ENCODE measurements around the gene DYNLT4. TPM values are rescaled to one million over a fixed set of nuclear protein-coding genes. Genes with fewer than 3 reads are reported as not detected.

DYNLT4 gene
- total and polyA plus RNA-seq, 2 of the 13 experiments (the other 11 are each of a cell fraction or from before 2014, with no cell fraction given), result 0.77 TPM; not detected in 1

GRCh38 chr1:44785501-44786137 is 21.5 kb downstream of the DYNLT4 start:
- BruUV-seq (replicated peaks), result no TSS peak

More at GRCh38 chr1:44785501-44786137, 21.5 kb downstream of the DYNLT4 start:
- Histone ChIP-seq H3K9me3 (ENCODE audit: low read length) (no peaks in the 10 kb centered on the region), H3K4me1 (ENCODE audit: insufficient read depth, low read length) (peaks cover 55% of the 10 kb centered on the region), H3K36me3 (replicated peaks in 1 of 2; ENCODE audit: control insufficient read depth in 1 of 2, insufficient read depth in 2 of 2, low read length in 2 of 2) (no peaks in the 10 kb centered on the region), H2AFZ (ENCODE audit: low read length) (no peak overlapping the region), H3K79me2 (ENCODE audit: insufficient read depth, low read length) (no peaks in the 10 kb centered on the region), H3K27me3 (ENCODE audit: control insufficient read depth in 1 of 2, insufficient read depth in 2 of 2, low read length in 2 of 2) (peaks cover 3 to 13% of the 10 kb centered on the region in 2 experiments; a peak in 2 of 5 replicates), H3K27ac (ENCODE audit: extremely low read length, insufficient read depth, low read length) (no peak overlapping the region), H3K4me2 (ENCODE audit: low read depth, low read length) (peak overlapping the region; percentile 76), H3K9ac (ENCODE audit: insufficient read depth, low read depth, low read length) (peak overlapping the region; percentile 83; the same call in 1 of the 2 replicates), H3K4me3 (replicated peaks in 1 of 3; ENCODE audit: insufficient read depth in 1 of 3, low read depth in 2 of 3, low read length in 3 of 3) (peak overlapping the region in 1 of 3 experiments; percentile 79; a peak in 2 of 6 replicates), H4K20me1 (ENCODE audit: insufficient read depth, low read length) (no peaks in the 10 kb centered on the region)
- DNase-seq (ENCODE audit: low spot score) (no peak), ATAC-seq (no peak), FAIRE-seq (no peak)
- POLR2A ChIA-PET, result interaction anchor here (1.0 to 3.6 kb wide), 3 partner anchors 15 to 55 kb away, joined by 3 to 34 read pairs (median 20); partner anchors contain the start of genes BTBD19, DYNLT4 and PLK3
- in situ Hi-C loops (cut with HindIII; ENCODE audit: extremely low pct_ligation_motif_present, low pct_unique_long_range_greater_than_20kb), result no loop called here
- intact Hi-C loops (cut with micrococcal nuclease; ENCODE audit: unreplicated experiment), result no loop called here
- WGBS (ENCODE audit: low lambda C conversion rate), result 28% methylated on average over 11 of the region's 11 CpGs
- peak; percentile 11; the same call in 1 of the 2 replicates for TF ChIP-seq ZFX (CRISPR knock-in tag; IDR thresholded peaks at IDR 0.05; ENCODE audit: low read depth)
- TF ChIP-seq HMGXB3 (CRISPR knock-in tag; IDR thresholded peaks at IDR 0.05; ENCODE audit: borderline replicate concordance), result 0 out of 2 replicates have a peak, but pooled peaks have one; percentile 21
- TF ChIP-seq ZNF530 (CRISPR knock-in tag; IDR thresholded peaks at IDR 0.05; ENCODE audit: low read depth), result no peak
- TF ChIP-seq SAFB2 (CRISPR knock-in tag; IDR thresholded peaks at IDR 0.05; ENCODE audit: borderline replicate concordance, low read depth), result 0 out of 2 replicates have a peak, but pooled peaks have one; percentile 28
- TF ChIP-seq ZNF343 (CRISPR knock-in tag; IDR thresholded peaks at IDR 0.05), result 0 out of 2 replicates have a peak, but pooled peaks have one; percentile 58
- no peak for TF ChIP-seq IRX3 (CRISPR knock-in tag; IDR thresholded peaks at IDR 0.05; ENCODE audit: borderline replicate concordance, low read depth)
- TF ChIP-seq ZNF543 (CRISPR knock-in tag; IDR thresholded peaks at IDR 0.05), result 0 out of 2 replicates have a peak, but pooled peaks have one; percentile 50
- TF ChIP-seq ZMAT3 (CRISPR knock-in tag; conservative IDR thresholded peaks at IDR 0.05), result 0 out of 2 replicates have a peak, but pooled peaks have one; percentile 27
- TF ChIP-seq CHCHD3 (CRISPR knock-in tag; IDR thresholded peaks at IDR 0.05), result 0 out of 2 replicates have a peak, but pooled peaks have one; percentile 26
- CTCF ChIA-PET (ENCODE audit: low intra/inter-chr PET ratio, low total read pairs), result no interaction called here
